CD14-positive monocyte (primary cell): ENCODE measurements around the gene SEC23A. TPM values are rescaled to one million over a fixed set of nuclear protein-coding genes. Genes with fewer than 3 reads are reported as not detected.
"Not testable (repeated sequence)": the region's sequence is repeated elsewhere in the genome, so short reads cannot be mapped to it uniquely, and the experiment has no call there.

ENCODE experiments used
- DNase-seq, 3 donors: peaks; one replicate each; pipeline ENCODE4 v3.0.0-alpha.2; 2011 to 2022
- H2AFZ ChIP-seq: 2 replicates; pipeline ENCODE4 v1.6.0; 2012; ENCODE audit warnings: mild to moderate bottlenecking, low read depth, low read length, inconsistent platforms; ENCODE audit not compliant: insufficient read depth, poor library complexity, severe bottlenecking
- H3K27ac ChIP-seq, 2 donors: 1 replicate in 1 of 2; 2 replicates in 1 of 2; pipeline ENCODE4 v1.5.1; 2012 to 2013; ENCODE audit warnings: low read length in 2 of 2, control low read depth in 1 of 2, inconsistent platforms in 1 of 2, low read depth in 1 of 2, mild to moderate bottlenecking in 1 of 2
- H3K27me3 ChIP-seq, 2 donors: one replicate each; pipeline versions ENCODE4 v1.6.0 to v1.6.1; 2011 to 2013; ENCODE audit warnings: low read length in 2 of 2; ENCODE audit not compliant: control insufficient read depth in 2 of 2, insufficient read depth in 2 of 2
- H3K36me3 ChIP-seq, 2 donors: replicated peaks in 1 of 2; 1 replicate in 1 of 2; 2 replicates in 1 of 2; pipeline versions ENCODE4 v1.5.1 to v1.6.1; 2012 to 2013; ENCODE audit warnings: low read length in 2 of 2, control low read depth in 1 of 2, inconsistent platforms in 1 of 2, mild to moderate bottlenecking in 1 of 2; ENCODE audit not compliant: insufficient read depth in 2 of 2, control insufficient read depth in 1 of 2
- H3K4me1 ChIP-seq, 2 donors: 1 replicate in 1 of 2; 2 replicates in 1 of 2; pipeline versions ENCODE4 v1.5.1 to v1.6.1; 2012 to 2013; ENCODE audit warnings: low read length in 2 of 2, control low read depth in 1 of 2, inconsistent platforms in 1 of 2, mild to moderate bottlenecking in 1 of 2, moderate library complexity in 1 of 2; ENCODE audit not compliant: insufficient read depth in 2 of 2, control insufficient read depth in 1 of 2
- H3K4me2 ChIP-seq: replicated peaks from 2 replicates; pipeline ENCODE3; 2012; ENCODE audit warnings: low read length, moderate library complexity, mild to moderate bottlenecking; ENCODE audit not compliant: poor library complexity, severe bottlenecking; ENCODE audit errors: extremely low read depth
- H3K4me3 ChIP-seq, 3 experiments: fragments of 200-600 bp in 1 of 3; sonication (generic) in 1 of 3; replicated peaks in 1 of 3; 1 replicate in 2 of 3; 2 replicates in 1 of 3; pipeline ENCODE4 v1.5.1; 2011 to 2013; ENCODE audit warnings: low read length in 3 of 3, mild to moderate bottlenecking in 3 of 3, control low read depth in 2 of 3, low read depth in 2 of 3, inconsistent platforms in 1 of 3, moderate library complexity in 1 of 3
- H3K79me2 ChIP-seq: 2 replicates; pipeline ENCODE4 v1.6.0; 2012; ENCODE audit warnings: mild to moderate bottlenecking, control low read depth, inconsistent platforms, low read length, moderate library complexity; ENCODE audit not compliant: insufficient read depth
- H3K9ac ChIP-seq: 2 replicates; pipeline ENCODE4 v1.6.0; 2017; ENCODE audit warnings: low read length, mild to moderate bottlenecking; ENCODE audit not compliant: insufficient read depth, poor library complexity, severe bottlenecking
- H3K9me3 ChIP-seq, 2 donors: replicated peaks in 1 of 2; 1 replicate in 1 of 2; 2 replicates in 1 of 2; pipeline versions ENCODE4 v1.5.1 to v1.6.1; 2012 to 2013; ENCODE audit warnings: low read length in 2 of 2, control low read depth in 1 of 2; ENCODE audit not compliant: control insufficient read depth in 1 of 2, insufficient read depth in 1 of 2
- H4K20me1 ChIP-seq: 2 replicates; pipeline ENCODE4 v1.6.0; 2012; ENCODE audit warnings: mild to moderate bottlenecking, low read length, control low read depth, moderate library complexity; ENCODE audit not compliant: insufficient read depth
- H3K27ac Mint-ChIP-seq, 7 donors: one replicate each; pipeline ENCODE4 v1.8.0; 2020; ENCODE audit warnings: mild to moderate bottlenecking in 7 of 7, mixed read lengths in 7 of 7, moderate library complexity in 6 of 7, inconsistent platforms in 2 of 7
- H3K27me3 Mint-ChIP-seq, 3 donors: one replicate each; pipeline ENCODE4 v1.8.0; 2021 to 2022; ENCODE audit warnings: low read depth in 3 of 3, mild to moderate bottlenecking in 3 of 3, mixed read lengths in 3 of 3, moderate library complexity in 3 of 3, inconsistent platforms in 1 of 3
- H3K36me3 Mint-ChIP-seq, 2 donors: one replicate each; pipeline ENCODE4 v1.8.0; 2020; ENCODE audit warnings: mixed read lengths in 2 of 2, inconsistent platforms in 1 of 2, mild to moderate bottlenecking in 1 of 2
- H3K4me1 Mint-ChIP-seq: one replicate; pipeline ENCODE4 v1.8.0; 2020; ENCODE audit warnings: mild to moderate bottlenecking, mixed read lengths
- H3K4me3 Mint-ChIP-seq, 2 donors: one replicate each; pipeline ENCODE4 v1.8.0; 2020; ENCODE audit warnings: mild to moderate bottlenecking in 2 of 2, mixed read lengths in 2 of 2, moderate library complexity in 1 of 2
- H3K9me3 Mint-ChIP-seq, 7 donors: one replicate each; pipeline ENCODE4 v1.8.0; 2020 to 2022; ENCODE audit warnings: mixed read lengths in 7 of 7, mild to moderate bottlenecking in 6 of 7, moderate library complexity in 6 of 7, inconsistent platforms in 2 of 7
- CTCF ChIP-seq: fragments of 200-600 bp; IDR thresholded peaks from one replicate; pipeline ENCODE4 v1.8.0; 2022; ENCODE audit warnings: antibody characterized with exemption, mild to moderate bottlenecking
- WGBS: methylation state at CpG from one replicate; pipeline ENCODE4 v1.1.5; 2013; ENCODE audit warnings: missing lambda C conversion rate; ENCODE audit not compliant: insufficient coverage; 5-methylcytosine and 5-hydroxymethylcytosine counted together
- intact Hi-C, 2 donors: fragments of 100-400 bp; cut with micrococcal nuclease; formaldehyde crosslinking; loops; one replicate each; pipeline versions ENCODE4 v1.15.0 to v1.15.1; 2023
- polyA plus RNA-seq, 3 donors: library from polyadenylated mRNA; depleted of rRNA in 1 of 3; unstranded in 2 of 3; stranded (reverse) in 1 of 3; fragments of 300-500 nt in 2 of 3; fragments of >200 nt in 1 of 3; fragmentation: Illumina TruSeq in 2 of 3; gene quantifications; 1 replicate in 2 of 3; 2 replicates in 1 of 3; pipeline ENCODE4 v1.2.3, GENCODE V29; 2012 to 2021

Gene SEC23A
- polyA plus RNA-seq, 3 donors: 13.8 to 37.3 (median 36.4) TPM

- 100% methylated on average over 1 of the region's 5 CpGs for WGBS
- no peaks in the 10 kb centered on the region for H3K27me3 ChIP-seq
- H2AFZ ChIP-seq: no peak overlapping the region
- intact Hi-C loops: loop anchor here in 1 of 2 donors (10.0 kb wide), 1 partner anchor 291 kb away; no protein-coding TSS in a partner anchor
- H3K27ac ChIP-seq: no peak overlapping the region
- no peak overlapping the region for H3K4me3 Mint-ChIP-seq
- H3K9ac ChIP-seq: no peak overlapping the region
- H3K79me2 ChIP-seq: no peaks in the 10 kb centered on the region
- H3K4me1 Mint-ChIP-seq: peaks cover 12% of the 10 kb centered on the region
- no peaks in the 10 kb centered on the region for H3K9me3 ChIP-seq
- peak in 2 of 3 donors; percentile 29 to 34 for DNase-seq
- H3K4me2 ChIP-seq: no peak overlapping the region
- no peaks in the 10 kb centered on the region for H4K20me1 ChIP-seq
- H3K36me3 Mint-ChIP-seq: no peaks in the 10 kb centered on the region
- peaks cover 0 to 2% (median 0%) of the 10 kb centered on the region in 7 donors for H3K9me3 Mint-ChIP-seq
- no peaks in the 10 kb centered on the region for H3K4me1 ChIP-seq
- H3K4me3 ChIP-seq: no peak overlapping the region
- peaks cover 0 to 4% (median 0%) of the 10 kb centered on the region in 3 donors for H3K27me3 Mint-ChIP-seq
- TF ChIP-seq CTCF: peak; percentile 89
- H3K27ac Mint-ChIP-seq: no peak overlapping the region
- no peaks in the 10 kb centered on the region for H3K36me3 ChIP-seq
Observed at GRCh38 chr14:39015360-39015961, 87.6 kb downstream of the SEC23A start.

DNA sequence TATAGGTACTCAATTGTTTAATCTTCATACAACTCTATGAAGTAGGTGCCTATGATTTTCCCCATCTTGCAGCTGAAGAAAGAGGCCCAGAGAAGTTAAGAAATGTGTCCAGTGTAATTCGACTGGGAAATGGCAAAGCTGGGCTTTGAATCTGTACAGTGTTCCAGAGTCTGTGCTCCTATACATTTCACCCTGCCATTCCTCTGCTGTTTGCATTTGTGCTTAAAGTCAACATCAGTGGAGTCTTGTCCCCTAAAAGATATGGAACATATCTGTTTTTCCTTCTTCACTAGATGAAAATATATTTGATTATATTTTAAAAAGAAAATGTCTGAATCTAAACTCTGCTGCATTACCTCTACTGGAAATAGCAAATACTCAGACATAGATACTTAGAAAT is 88.6 kb downstream of the SEC23A start:
- Histone ChIP-seq H3K4me1 (no peaks in the 10 kb centered on the region), H3K4me3 (no peak overlapping the region), H4K20me1 (no peaks in the 10 kb centered on the region), H3K27ac (no peak overlapping the region), H3K79me2 (no peaks in the 10 kb centered on the region), H3K9me3 (no peaks in the 10 kb centered on the region), H2AFZ (no peak overlapping the region), H3K27me3 (no peaks in the 10 kb centered on the region), H3K4me2 (no peak overlapping the region), H3K36me3 (no peaks in the 10 kb centered on the region), H3K9ac (no peak overlapping the region)
- intact Hi-C loops: loop anchor here (5.0 to 10.0 kb wide), 2 partner anchors 290 to 292 kb away; no protein-coding TSS in a partner anchor
- Mint-ChIP-seq H3K36me3 (no peaks in the 10 kb centered on the region), H3K27ac (no peak overlapping the region), H3K4me3 (no peak overlapping the region), H3K27me3 (peaks cover 0 to 4% (median 0%) of the 10 kb centered on the region in 3 donors), H3K9me3 (peaks cover 0 to 2% (median 0%) of the 10 kb centered on the region in 7 donors), H3K4me1 (peaks cover 12% of the 10 kb centered on the region)
- no peak for TF ChIP-seq CTCF
- WGBS: 100% methylated on average over 1 of the region's 1 CpG
- no peak for DNase-seq

DNA sequence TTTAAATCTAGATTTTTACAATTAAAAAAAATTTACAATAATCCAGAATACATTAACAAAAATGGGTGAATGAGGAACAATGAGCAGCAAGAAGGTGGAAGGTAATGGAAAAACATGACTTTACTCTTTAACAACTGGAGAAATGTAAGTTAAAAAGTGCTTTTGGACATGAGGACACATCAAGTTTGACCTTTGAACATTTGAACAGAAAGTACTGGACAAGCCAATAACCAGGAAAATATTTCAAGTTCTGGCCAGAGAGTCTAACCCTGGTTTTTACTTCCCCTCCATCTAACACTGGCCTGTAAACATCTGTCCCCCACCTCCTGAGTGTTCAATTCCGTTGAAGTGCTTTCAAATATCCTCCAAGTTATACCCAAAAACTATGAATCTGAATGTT is 94.1 kb downstream of the SEC23A start:
- H3K9me3 ChIP-seq, H3K27me3 Mint-ChIP-seq, H3K27ac ChIP-seq, H3K4me2 ChIP-seq, H3K36me3 ChIP-seq, DNase-seq, H3K36me3 Mint-ChIP-seq, H3K4me3 ChIP-seq, H2AFZ ChIP-seq, H3K9ac ChIP-seq, H3K27ac Mint-ChIP-seq, H4K20me1 ChIP-seq, H3K9me3 Mint-ChIP-seq, H3K27me3 ChIP-seq, H3K4me3 Mint-ChIP-seq, intact Hi-C loops, H3K79me2 ChIP-seq: not testable (repeated sequence)
- peaks cover 27% of the 10 kb centered on the region for H3K4me1 Mint-ChIP-seq
- H3K4me1 ChIP-seq: peaks cover 18 to 26% of the 10 kb centered on the region in 2 donors
- 73% methylated on average over 1 of the region's 1 CpG for WGBS
